WERI-Rb-1 (cell line): Measurements from ENCODE around the gene CALHM1.
"Not testable (repeated sequence)": the region's sequence is repeated elsewhere in the genome, so short reads cannot be mapped to it uniquely, and the experiment has no call there.

Experiments used
- DNase-seq: peaks from one replicate; pipeline ENCODE4 v3.0.0-alpha.2; 2020
- H3K27ac ChIP-seq: fragments of 250-450 bp; sonication (Bioruptor Pico); 2 replicates; pipeline ENCODE4 v1.5.1; 2020; ENCODE audit warnings: mild to moderate bottlenecking, moderate library complexity
- H3K27me3 ChIP-seq: fragments of 250-450 bp; sonication (Bioruptor Pico); 2 replicates; pipeline ENCODE4 v1.5.1; 2021; ENCODE audit warnings: mild to moderate bottlenecking, low read depth, moderate library complexity; ENCODE audit not compliant: insufficient read depth, severe bottlenecking
- H3K36me3 ChIP-seq: fragments of 250-450 bp; sonication (Bioruptor Pico); 2 replicates; pipeline ENCODE4 v1.5.1; 2020; ENCODE audit warnings: mild to moderate bottlenecking, moderate library complexity
- H3K4me3 ChIP-seq: 2 replicates; pipeline ENCODE4 v1.5.1; 2011; ENCODE audit warnings: low read depth, mild to moderate bottlenecking, control low read depth, low read length
- H3K9me3 ChIP-seq: fragments of 250-450 bp; sonication (Bioruptor Pico); 2 replicates; pipeline ENCODE4 v1.5.1; 2021; ENCODE audit warnings: mild to moderate bottlenecking, moderate library complexity; ENCODE audit not compliant: severe bottlenecking
- CTCF ChIP-seq: IDR thresholded peaks from 2 replicates; pipeline ENCODE4 v1.5.1; 2011; ENCODE audit warnings: low read depth, mild to moderate bottlenecking, control low read depth, inconsistent platforms, low read length

The CALHM1 gene

GRCh38 chr10:103458720-103459119 is at the start of gene CALHM1:
Gene CALHM1 (minus strand): TSS chr10:103458900. CDS start chr10:103458751, 149 bp downstream.
- Histone ChIP-seq H3K27ac (no peak within 1 kb of the TSS), H3K4me3 (no peak within 1 kb of the TSS)
- no peak for TF ChIP-seq CTCF

GRCh38 chr10:103507235-103508191 is 48.8 kb upstream of the CALHM1 start:
- Histone ChIP-seq H3K36me3 (no peaks in the 10 kb centered on the region), H3K9me3 (no peaks in the 10 kb centered on the region), H3K4me3 (no peak overlapping the region), H3K27me3 (no peaks in the 10 kb centered on the region), H3K27ac (no peak overlapping the region)
- peak; percentile 55 for TF ChIP-seq CTCF
- peak; percentile 35 for DNase-seq

More at GRCh38 chr10:103458720-103459119, at the start of gene CALHM1:
- DNase-seq = peak; percentile 85
- Histone ChIP-seq H3K9me3 (no peaks in the 10 kb centered on the region), H3K27me3 (no peaks in the 10 kb centered on the region), H3K36me3 (no peaks in the 10 kb centered on the region)

- no peaks in the 10 kb centered on the region for H3K36me3 ChIP-seq
- no peak for TF ChIP-seq CTCF
- H3K9me3 ChIP-seq = no peaks in the 10 kb centered on the region
- no peak for DNase-seq
- H3K27me3 ChIP-seq = no peaks in the 10 kb centered on the region
- H3K4me3 ChIP-seq = no peak overlapping the region
- no peak overlapping the region for H3K27ac ChIP-seq
Measured at GRCh38 chr10:103506061-103506460, 47.4 kb upstream of the CALHM1 start.

- TF ChIP-seq CTCF = no peak
- H3K27ac ChIP-seq = no peak overlapping the region
- DNase-seq = no peak
- H3K9me3 ChIP-seq = no peaks in the 10 kb centered on the region
- H3K27me3 ChIP-seq = no peaks in the 10 kb centered on the region
- no peaks in the 10 kb centered on the region for H3K36me3 ChIP-seq
- H3K4me3 ChIP-seq = no peak overlapping the region
Measured at GRCh38 chr10:103504181-103504783, 45.6 kb upstream of the CALHM1 start.

GRCh38 chr10:103503777-103504176 is 45.1 kb upstream of the CALHM1 start:
- not testable (repeated sequence) for H3K27me3 ChIP-seq, H3K27ac ChIP-seq, DNase-seq, H3K36me3 ChIP-seq, H3K4me3 ChIP-seq, H3K9me3 ChIP-seq

- Histone ChIP-seq H3K36me3 (no peaks in the 10 kb centered on the region), H3K27me3 (no peaks in the 10 kb centered on the region), H3K9me3 (no peaks in the 10 kb centered on the region), H3K4me3 (no peak overlapping the region), H3K27ac (peak overlapping the region; percentile 21)
- no peak for TF ChIP-seq CTCF
- no peak for DNase-seq
Measured at GRCh38 chr10:103502849-103503660, 44.4 kb upstream of the CALHM1 start.
